Uterus (tissue), 4 donors: ENCODE data around the gene ERVW-1. TPM values are rescaled to one million over a fixed set of nuclear protein-coding genes. Genes with fewer than 3 reads are reported as not detected.
"Not testable (repeated sequence)": the region's sequence is repeated elsewhere in the genome, so short reads cannot be mapped to it uniquely, and the experiment has no call there.

Source experiments
- DNase-seq, 2 donors: peaks; one replicate each; pipeline ENCODE4 v3.0.0-alpha.2; 2019 to 2020
- H3K27ac ChIP-seq, 2 donors: fragments of 200-600 bp; sonication (generic); 1 replicate in 1 of 2; 2 replicates in 1 of 2; pipeline ENCODE4 v1.5.1; 2016 to 2018
- H3K27me3 ChIP-seq, 2 donors: fragments of 200-600 bp; sonication (generic); one replicate each; pipeline ENCODE4 v1.5.1; 2018 to 2019; ENCODE audit warnings: control low read depth in 1 of 2
- H3K36me3 ChIP-seq, 2 donors: fragments of 200-600 bp; sonication (generic); one replicate each; pipeline ENCODE4 v1.5.1; 2019; ENCODE audit warnings: control low read depth in 1 of 2
- H3K4me1 ChIP-seq, 2 donors: fragments of 200-600 bp; sonication (generic); one replicate each; pipeline ENCODE4 v1.5.1; 2018 to 2019; ENCODE audit warnings: control low read depth in 1 of 2
- H3K4me3 ChIP-seq, 2 donors: fragments of 200-600 bp; sonication (generic); 1 replicate in 1 of 2; 2 replicates in 1 of 2; pipeline ENCODE4 v1.5.1; 2018 to 2019; ENCODE audit warnings: mild to moderate bottlenecking in 1 of 2
- H3K9me3 ChIP-seq, 2 donors: fragments of 200-600 bp; sonication (generic); one replicate each; pipeline ENCODE4 v1.5.1; 2019; ENCODE audit warnings: control low read depth in 1 of 2
- POLR2A ChIP-seq, 2 donors: fragments of 450-650 bp; IDR thresholded peaks; one replicate each; pipeline ENCODE4 v1.6.1; 2016; ENCODE audit warnings: antibody characterized with exemption in 2 of 2, mild to moderate bottlenecking in 1 of 2, moderate library complexity in 1 of 2
- intact Hi-C: fragments of 100-400 bp; cut with DNase I; formaldehyde crosslinking; loops from one replicate; pipeline ENCODE4 v1.15.1; 2023; ENCODE audit warnings: low total_unique reads
- total RNA-seq, 4 donors: library from RNA; depleted of rRNA in 3 of 4; stranded (reverse); fragments of >200 nt in 3 of 4; gene quantifications; one replicate each; pipeline versions ENCODE4 v1.1.0 to v1.2.4, GENCODE V29; 2014 to 2023
- TF ChIP-seq, protein P1 (sequence below), 4 experiments: fragments of 200-600 bp in 2 of 4; fragments of 450-650 bp in 2 of 4; sonication (generic) in 2 of 4; IDR thresholded peaks; one replicate each; pipeline ENCODE4 v1.5.1; 2016 to 2019; ENCODE audit warnings: antibody characterized with exemption in 4 of 4, mild to moderate bottlenecking in 2 of 4, moderate library complexity in 1 of 4
- donor health status: DM: yes; HTN: yes; CAD: no.

The ERVW-1 gene
- total RNA-seq, 4 donors from 2014 or later: not detected

DNA sequence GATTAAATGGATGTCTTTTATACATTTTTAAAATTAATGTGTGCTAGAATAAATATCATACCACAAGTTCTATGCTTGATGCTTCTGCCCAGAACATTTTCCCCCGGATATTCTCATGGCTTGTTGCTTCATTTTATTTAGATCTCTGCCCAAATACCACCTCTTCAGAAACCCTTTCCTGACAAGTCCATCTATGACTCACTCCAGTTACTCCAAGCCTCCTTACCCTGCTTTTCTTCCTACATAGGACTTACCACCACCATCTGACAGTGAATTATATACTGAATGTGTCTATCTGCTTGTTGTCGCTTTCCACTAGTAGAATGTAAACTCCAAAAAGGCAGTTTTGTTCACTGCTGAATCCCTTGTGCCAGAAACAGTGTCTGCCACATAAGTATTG lies 19.1 kb upstream of the ERVW-1 start:
- no peak for DNase-seq
- no peak overlapping the region for H3K4me3 ChIP-seq
- no peak for TF ChIP-seq POLR2A (IDR thresholded peaks at IDR 0.05)
- TF ChIP-seq, protein P1, sequence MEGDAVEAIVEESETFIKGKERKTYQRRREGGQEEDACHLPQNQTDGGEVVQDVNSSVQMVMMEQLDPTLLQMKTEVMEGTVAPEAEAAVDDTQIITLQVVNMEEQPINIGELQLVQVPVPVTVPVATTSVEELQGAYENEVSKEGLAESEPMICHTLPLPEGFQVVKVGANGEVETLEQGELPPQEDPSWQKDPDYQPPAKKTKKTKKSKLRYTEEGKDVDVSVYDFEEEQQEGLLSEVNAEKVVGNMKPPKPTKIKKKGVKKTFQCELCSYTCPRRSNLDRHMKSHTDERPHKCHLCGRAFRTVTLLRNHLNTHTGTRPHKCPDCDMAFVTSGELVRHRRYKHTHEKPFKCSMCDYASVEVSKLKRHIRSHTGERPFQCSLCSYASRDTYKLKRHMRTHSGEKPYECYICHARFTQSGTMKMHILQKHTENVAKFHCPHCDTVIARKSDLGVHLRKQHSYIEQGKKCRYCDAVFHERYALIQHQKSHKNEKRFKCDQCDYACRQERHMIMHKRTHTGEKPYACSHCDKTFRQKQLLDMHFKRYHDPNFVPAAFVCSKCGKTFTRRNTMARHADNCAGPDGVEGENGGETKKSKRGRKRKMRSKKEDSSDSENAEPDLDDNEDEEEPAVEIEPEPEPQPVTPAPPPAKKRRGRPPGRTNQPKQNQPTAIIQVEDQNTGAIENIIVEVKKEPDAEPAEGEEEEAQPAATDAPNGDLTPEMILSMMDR (IDR thresholded peaks at IDR 0.05): no peak
- H3K36me3 ChIP-seq: no peaks in the 10 kb centered on the region
- no peaks in the 10 kb centered on the region for H3K9me3 ChIP-seq
- intact Hi-C loops: no loop called here
- H3K27me3 ChIP-seq: no peaks in the 10 kb centered on the region
- no peak overlapping the region for H3K27ac ChIP-seq
- H3K4me1 ChIP-seq: no peaks in the 10 kb centered on the region

DNA sequence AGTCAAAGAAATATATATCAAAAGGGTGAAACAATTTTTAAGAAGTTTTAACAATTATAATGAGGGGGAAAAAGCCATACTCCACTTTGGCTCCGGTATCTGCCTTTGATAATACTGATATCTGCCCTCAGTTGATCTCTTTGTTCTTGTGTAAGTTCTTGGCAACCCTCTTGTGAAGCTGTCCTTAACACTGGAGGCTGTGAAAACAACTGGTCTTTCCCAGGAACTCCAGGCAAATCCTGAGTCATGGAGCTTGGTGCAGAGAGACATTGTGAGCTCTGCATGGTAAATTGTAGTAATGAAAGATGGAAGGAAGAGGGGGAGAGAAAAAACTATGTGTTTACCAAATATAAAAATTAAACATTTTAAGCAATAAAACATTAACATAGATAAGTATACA lies 11.9 kb upstream of the ERVW-1 start:
- Histone ChIP-seq H3K9me3 (no peaks in the 10 kb centered on the region), H3K4me3 (no peak overlapping the region), H3K36me3 (no peaks in the 10 kb centered on the region), H3K27ac (no peak overlapping the region), H3K27me3 (no peaks in the 10 kb centered on the region), H3K4me1 (no peaks in the 10 kb centered on the region)
- TF ChIP-seq, protein P1 (IDR thresholded peaks at IDR 0.05): no peak
- no peak for TF ChIP-seq POLR2A (IDR thresholded peaks at IDR 0.05)
- intact Hi-C loops: no loop called here
- DNase-seq: no peak

- no peaks in the 10 kb centered on the region for H3K36me3 ChIP-seq
- no peaks in the 10 kb centered on the region for H3K4me1 ChIP-seq
- no peaks in the 10 kb centered on the region for H3K27me3 ChIP-seq
- intact Hi-C loops: no loop called here
- no peak overlapping the region for H3K4me3 ChIP-seq
- no peak for DNase-seq
- H3K27ac ChIP-seq: no peak overlapping the region
- TF ChIP-seq POLR2A (IDR thresholded peaks at IDR 0.05): no peak
- TF ChIP-seq, protein P1 (IDR thresholded peaks at IDR 0.05): no peak
- no peaks in the 10 kb centered on the region for H3K9me3 ChIP-seq
Measured at GRCh38 chr7:92487804-92488203, 10.1 kb upstream of the ERVW-1 start.

- H3K4me3 ChIP-seq: no peak overlapping the region
- no peaks in the 10 kb centered on the region for H3K4me1 ChIP-seq
- intact Hi-C loops: no loop called here
- H3K9me3 ChIP-seq: no peaks in the 10 kb centered on the region
- no peaks in the 10 kb centered on the region for H3K36me3 ChIP-seq
- H3K27ac ChIP-seq: no peak overlapping the region
- H3K27me3 ChIP-seq: no peaks in the 10 kb centered on the region
- no peak for TF ChIP-seq POLR2A (IDR thresholded peaks at IDR 0.05)
- TF ChIP-seq, protein P1 (IDR thresholded peaks at IDR 0.05): no peak
- DNase-seq: no peak
Measured at GRCh38 chr7:92485974-92486373, 8.2 kb upstream of the ERVW-1 start.

DNA sequence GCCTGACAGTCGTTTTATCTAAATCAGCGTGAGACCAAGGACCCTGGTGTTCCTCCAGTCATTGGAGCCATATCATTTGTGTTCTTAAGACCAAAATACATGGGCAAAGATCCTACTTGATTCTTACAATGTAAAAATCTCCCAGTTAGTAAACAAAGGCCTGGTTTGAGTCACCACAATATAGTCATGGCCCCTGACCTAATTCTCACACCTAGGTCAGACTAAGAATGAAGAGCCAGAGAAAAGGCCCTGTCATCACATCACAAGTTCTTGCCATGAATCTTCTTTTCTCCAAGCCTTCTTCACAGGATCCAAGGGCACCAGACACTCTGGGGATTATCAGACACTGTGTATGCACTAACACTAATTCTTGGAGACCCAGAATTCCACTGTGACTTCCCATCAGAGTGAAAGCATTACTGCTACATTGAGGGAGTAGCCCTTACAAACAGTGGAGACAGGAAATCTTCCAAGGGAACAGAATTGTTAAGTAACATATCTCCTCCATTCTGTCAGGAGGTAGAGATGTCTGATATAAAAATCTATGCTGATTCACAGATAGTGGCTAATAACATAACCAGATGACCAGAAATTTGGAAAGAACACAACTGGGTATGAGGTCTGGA lies 7.6 kb upstream of the ERVW-1 start:
- H3K36me3 ChIP-seq: no peaks in the 10 kb centered on the region
- no peaks in the 10 kb centered on the region for H3K27me3 ChIP-seq
- DNase-seq: no peak
- no peaks in the 10 kb centered on the region for H3K4me1 ChIP-seq
- intact Hi-C loops: no loop called here
- no peak overlapping the region for H3K4me3 ChIP-seq
- H3K9me3 ChIP-seq: no peaks in the 10 kb centered on the region
- no peak overlapping the region for H3K27ac ChIP-seq
- no peak for TF ChIP-seq POLR2A (IDR thresholded peaks at IDR 0.05)
- TF ChIP-seq, protein P1 (IDR thresholded peaks at IDR 0.05): no peak

DNA sequence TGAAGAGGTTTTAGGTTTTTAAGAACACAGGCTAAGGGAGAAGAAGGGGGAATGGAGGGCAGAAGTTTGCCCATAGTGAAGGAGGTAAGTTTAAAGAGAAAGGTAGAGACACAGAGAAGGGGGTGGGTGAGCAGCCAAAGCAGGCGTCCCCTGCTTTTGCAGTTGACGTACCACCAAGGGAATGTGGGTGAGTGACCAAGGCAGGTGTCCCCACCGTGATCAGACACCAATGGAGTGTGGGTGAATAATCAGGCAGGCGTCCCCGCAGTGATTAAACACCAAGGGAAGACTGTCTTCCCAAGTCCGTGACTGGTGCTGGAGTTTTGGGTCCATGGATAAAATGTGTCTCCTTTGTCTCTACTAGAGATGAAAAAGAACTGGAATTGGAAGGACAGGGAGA lies 6.5 kb upstream of the ERVW-1 start:
- H3K27ac ChIP-seq, H3K4me3 ChIP-seq, H3K36me3 ChIP-seq, DNase-seq, H3K9me3 ChIP-seq, H3K27me3 ChIP-seq, H3K4me1 ChIP-seq, intact Hi-C loops: not testable (repeated sequence)

DNA sequence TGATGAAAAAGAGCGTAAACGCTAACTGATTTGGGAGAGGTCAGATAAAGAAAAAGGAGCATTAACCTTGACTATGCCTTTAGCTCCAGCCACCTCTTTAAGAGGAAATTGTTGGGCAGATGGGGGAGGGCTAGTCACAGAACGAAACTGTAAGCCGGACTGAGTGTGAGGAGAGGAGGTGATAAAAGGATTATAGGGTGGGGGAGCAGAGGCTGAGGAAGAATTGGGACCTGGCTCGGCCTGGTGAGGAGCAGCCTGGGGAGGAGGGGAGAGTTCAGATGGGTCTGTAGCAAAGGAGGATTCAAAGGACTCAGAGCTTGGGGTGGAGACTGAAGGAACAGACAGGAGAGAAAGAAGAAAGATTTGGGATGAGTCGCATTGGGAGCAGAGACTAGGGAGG lies 5.9 kb upstream of the ERVW-1 start:
- H3K9me3 ChIP-seq, DNase-seq, H3K27ac ChIP-seq, H3K36me3 ChIP-seq, H3K4me3 ChIP-seq, H3K27me3 ChIP-seq, intact Hi-C loops, H3K4me1 ChIP-seq: not testable (repeated sequence)

DNA sequence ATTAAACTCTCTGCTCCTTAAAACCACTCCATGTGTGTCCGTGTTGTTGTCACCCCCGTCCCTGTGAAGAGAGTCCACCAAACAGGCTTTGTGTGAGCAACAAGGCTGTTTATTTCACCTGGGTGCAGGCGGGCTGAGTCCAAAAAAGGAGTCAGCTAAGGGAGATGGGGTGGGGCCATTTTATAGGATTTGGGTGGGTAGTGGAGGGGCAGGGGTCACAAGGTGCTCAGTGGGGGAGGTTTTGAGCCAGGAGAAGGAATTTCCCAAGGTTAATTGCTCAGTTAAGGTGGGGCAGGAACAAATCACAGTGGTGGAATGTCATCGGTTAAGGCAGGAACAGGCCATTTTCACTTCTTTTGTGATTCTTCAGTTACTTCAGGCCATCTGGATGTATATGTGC lies 1.4 kb upstream of the ERVW-1 start:
- H3K4me3 ChIP-seq, H3K27ac ChIP-seq, intact Hi-C loops, H3K27me3 ChIP-seq, H3K9me3 ChIP-seq, H3K4me1 ChIP-seq, H3K36me3 ChIP-seq, DNase-seq: not testable (repeated sequence)
